Adrenal gland (tissue), 12 donors: ENCODE measurements around the gene USP17L25. TPM values are rescaled to one million over a fixed set of nuclear protein-coding genes. Genes with fewer than 3 reads are reported as not detected.
"Not testable (repeated sequence)": the region's sequence is repeated elsewhere in the genome, so short reads cannot be mapped to it uniquely, and the experiment has no call there.

Experiments
- DNase-seq, 7 donors: peaks; one replicate each; pipeline ENCODE4 v3.0.0-alpha.2; 2019 to 2020
- H3K27ac ChIP-seq, 5 donors: fragments of 200-600 bp; sonication (generic) in 4 of 5; 1 replicate in 3 of 5; 2 replicates in 2 of 5; pipeline versions ENCODE4 v1.5.1 to v1.8.0; 2016 to 2020; ENCODE audit warnings: mild to moderate bottlenecking in 1 of 5
- H3K27me3 ChIP-seq: fragments of 200-600 bp; 2 replicates; pipeline ENCODE4 v1.8.0; 2021
- H3K36me3 ChIP-seq, 2 donors: fragments of 200-600 bp; replicated peaks in 1 of 2; 1 replicate in 1 of 2; 2 replicates in 1 of 2; pipeline versions ENCODE4 v1.5.1 to v1.8.0; 2018 to 2022
- H3K4me1 ChIP-seq, 2 donors: fragments of 200-600 bp; replicated peaks in 1 of 2; 1 replicate in 1 of 2; 2 replicates in 1 of 2; pipeline versions ENCODE4 v1.5.1 to v1.8.0; 2018 to 2021
- H3K4me3 ChIP-seq, 4 donors: fragments of 200-600 bp; sonication (generic) in 3 of 4; one replicate each; pipeline ENCODE4 v1.5.1; 2016 to 2018
- H3K9me3 ChIP-seq, 3 donors: fragments of 200-600 bp; sonication (generic) in 1 of 3; replicated peaks in 1 of 3; 1 replicate in 2 of 3; 2 replicates in 1 of 3; pipeline versions ENCODE4 v1.5.1 to v1.8.0; 2016 to 2021
- WGBS, 4 donors: extraction: QIAGEN DNeasy Blood & Tissue Kit in 2 of 4; methylation state at CpG; one replicate each; pipeline versions ENCODE4 v1.1.5 to v1.1.7; 2013 to 2017; 5-methylcytosine and 5-hydroxymethylcytosine counted together
- intact Hi-C, 2 donors: fragments of 100-400 bp; cut with DNase I; formaldehyde crosslinking; loops; one replicate each; pipeline versions ENCODE4 v1.14.1 to v1.15.0; 2022 to 2023
- polyA plus RNA-seq, 3 donors: library from polyadenylated mRNA; stranded (reverse); fragments of 200-250 nt in 2 of 3; fragments of 350-450 nt in 1 of 3; fragmentation: Illumina TruSeq in 1 of 3; extraction: RNeasy Lipid Tissue Mini Kit (QIAGEN cat#74804) in 1 of 3; gene quantifications; one replicate each; pipeline ENCODE4 v1.2.3, GENCODE V29; 2013 to 2014
- total RNA-seq, 9 donors: library from RNA; depleted of rRNA in 4 of 9; stranded (reverse); fragments of >200 nt in 4 of 9; fragments of 120-200 nt in 1 of 9; fragmentation: NEBNext Ultra II Directional in 1 of 9; extraction: Animal tissue kit (Norgen Biotek cat#: 25700) in 1 of 9; gene quantifications; one replicate each; pipeline versions ENCODE4 v1.1.0 to v1.2.4, GENCODE V29; 2013 to 2023
- donor health status: healthy with polysubstance abuse.
- donor health status: Bipolar disorder and iron deficiency.
- donor health status: DM: yes; HTN: yes; CAD: no.
- donor health status: DM: no; HTN: no; CAD: no.
- donor health status: DM: no; HTN: no; CAD: no.
- donor health status: DM: yes; HTN: yes; CAD: no.

Gene USP17L25
- total and polyA plus RNA-seq, 12 donors = not detected

DNA sequence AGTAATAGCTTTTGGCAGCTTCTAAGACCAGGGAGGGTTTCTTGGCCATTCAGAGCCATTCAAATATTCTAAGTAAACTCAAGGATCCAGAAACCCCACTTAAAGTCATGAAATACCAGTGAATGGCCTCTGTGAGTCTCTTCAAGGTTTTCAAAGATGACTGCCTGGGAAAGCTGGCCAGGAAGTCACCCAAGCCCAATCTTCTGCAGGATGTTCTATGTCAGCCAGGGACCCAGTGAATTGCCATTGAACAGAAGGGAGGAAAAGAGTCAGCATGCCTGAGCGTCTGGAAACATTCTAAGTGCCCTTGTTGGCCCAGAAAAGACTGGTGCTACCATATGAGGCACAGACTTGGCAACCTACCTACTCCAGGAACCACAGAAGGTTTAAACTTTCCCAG lies 50.2 kb downstream of the USP17L25 start:
- H3K4me3 ChIP-seq, intact Hi-C loops, H3K9me3 ChIP-seq, H3K27ac ChIP-seq, H3K27me3 ChIP-seq, H3K4me1 ChIP-seq, DNase-seq, H3K36me3 ChIP-seq: not testable (repeated sequence)
- 33 to 89% (median 68%) methylated on average over 1 of the region's 1 CpG for WGBS, 4 donors

Other genes starting within 250 kb of the USP17L25 start
- gene FAM90A26, start 159.5 kb upstream of the USP17L25 start, total RNA-seq = not detected
- gene FAM90A26, start 159.5 kb upstream of the USP17L25 start, polyA plus RNA-seq = not detected
- gene USP17L10, start 119.3 kb upstream of the USP17L25 start, total RNA-seq = not detected
- not detected for gene USP17L10, start 119.3 kb upstream of the USP17L25 start, polyA plus RNA-seq
- gene USP17L11, start 114.5 kb upstream of the USP17L25 start, total RNA-seq = not detected
- gene USP17L11, start 114.5 kb upstream of the USP17L25 start, polyA plus RNA-seq = not detected
- not detected for gene USP17L12, start 109.8 kb upstream of the USP17L25 start, total RNA-seq
- not detected for gene USP17L12, start 109.8 kb upstream of the USP17L25 start, polyA plus RNA-seq
- gene USP17L13, start 105.0 kb upstream of the USP17L25 start, total RNA-seq = not detected
- not detected for gene USP17L13, start 105.0 kb upstream of the USP17L25 start, polyA plus RNA-seq
- gene USP17L15, start 95.5 kb upstream of the USP17L25 start, total RNA-seq = not detected
- gene USP17L15, start 95.5 kb upstream of the USP17L25 start, polyA plus RNA-seq = not detected
- gene USP17L17, start 86.0 kb upstream of the USP17L25 start, total RNA-seq = not detected
- not detected for gene USP17L17, start 86.0 kb upstream of the USP17L25 start, polyA plus RNA-seq
- not detected for gene USP17L18, start 81.3 kb upstream of the USP17L25 start, total RNA-seq
- gene USP17L18, start 81.3 kb upstream of the USP17L25 start, polyA plus RNA-seq = not detected
- gene USP17L19, start 76.5 kb upstream of the USP17L25 start, total RNA-seq = not detected
- not detected for gene USP17L19, start 76.5 kb upstream of the USP17L25 start, polyA plus RNA-seq
- gene USP17L20, start 71.8 kb upstream of the USP17L25 start, total RNA-seq = not detected
- gene USP17L20, start 71.8 kb upstream of the USP17L25 start, polyA plus RNA-seq = not detected
- gene USP17L21, start 67.0 kb upstream of the USP17L25 start, total RNA-seq = not detected
- not detected for gene USP17L21, start 67.0 kb upstream of the USP17L25 start, polyA plus RNA-seq
- gene USP17L22, start 62.3 kb upstream of the USP17L25 start, total RNA-seq = 1 to 10 TPM in 1 of 9 donors, not detected in 8; 4.4 TPM
- gene USP17L22, start 62.3 kb upstream of the USP17L25 start, polyA plus RNA-seq = not detected
- not detected for gene USP17L24, start 4.7 kb upstream of the USP17L25 start, total RNA-seq
- gene USP17L24, start 4.7 kb upstream of the USP17L25 start, polyA plus RNA-seq = not detected
- not detected for gene USP17L26, start 4.7 kb downstream of the USP17L25 start, total RNA-seq
- not detected for gene USP17L26, start 4.7 kb downstream of the USP17L25 start, polyA plus RNA-seq
- gene USP17L5, start 9.5 kb downstream of the USP17L25 start, total RNA-seq = not detected
- not detected for gene USP17L5, start 9.5 kb downstream of the USP17L25 start, polyA plus RNA-seq
- not detected for gene USP17L27, start 14.2 kb downstream of the USP17L25 start, total RNA-seq
- gene USP17L27, start 14.2 kb downstream of the USP17L25 start, polyA plus RNA-seq = not detected
- gene USP17L28, start 19.0 kb downstream of the USP17L25 start, total RNA-seq = not detected
- gene USP17L28, start 19.0 kb downstream of the USP17L25 start, polyA plus RNA-seq = not detected
- not detected for gene USP17L29, start 23.7 kb downstream of the USP17L25 start, total RNA-seq
- not detected for gene USP17L29, start 23.7 kb downstream of the USP17L25 start, polyA plus RNA-seq
- not detected for gene USP17L30, start 33.2 kb downstream of the USP17L25 start, total RNA-seq
- gene USP17L30, start 33.2 kb downstream of the USP17L25 start, polyA plus RNA-seq = not detected
- not detected for gene DEFB131A, start 114.5 kb downstream of the USP17L25 start, total RNA-seq
- gene DEFB131A, start 114.5 kb downstream of the USP17L25 start, polyA plus RNA-seq = not detected